Colonic mucosa (tissue), 4 donors: ENCODE results near the gene SPSB1. TPM values are rescaled to one million over a fixed set of nuclear protein-coding genes. Genes with fewer than 3 reads are reported as not detected.

Source experiments
- DNase-seq: peaks from one replicate; pipeline ENCODE4 v3.0.0-alpha.2; 2020
- H3K27ac ChIP-seq: fragments of 200-600 bp; one replicate; pipeline ENCODE4 v1.8.0; 2021
- H3K27me3 ChIP-seq: fragments of 200-600 bp; one replicate; pipeline ENCODE4 v1.8.0; 2021
- H3K36me3 ChIP-seq: fragments of 200-600 bp; one replicate; pipeline ENCODE4 v1.8.0; 2021
- H3K4me1 ChIP-seq: fragments of 200-600 bp; one replicate; pipeline ENCODE4 v1.8.0; 2021; ENCODE audit warnings: mild to moderate bottlenecking
- H3K4me3 ChIP-seq: fragments of 200-600 bp; one replicate; pipeline ENCODE4 v1.8.0; 2021
- H3K9ac ChIP-seq, 2 donors: one replicate each; pipeline ENCODE4 v1.7.0; 2013; ENCODE audit warnings: control low read depth in 2 of 2, low read depth in 2 of 2, low read length in 2 of 2
- H3K9me3 ChIP-seq: fragments of 200-600 bp; one replicate; pipeline ENCODE4 v1.8.0; 2021
- intact Hi-C: fragments of 100-400 bp; cut with DNase I; formaldehyde crosslinking; loops from one replicate; pipeline ENCODE4 v1.14.1; 2022
- total RNA-seq, 2 donors: library from RNA; stranded (reverse); fragmentation: NEBNext Ultra II Directional in 1 of 2; extraction: Animal tissue kit (Norgen Biotek cat#: 25700) in 1 of 2; gene quantifications; one replicate each; pipeline ENCODE4 v1.2.1, GENCODE V29; 2021
- TF ChIP-seq, protein P1 (sequence below): fragments of 200-600 bp; IDR thresholded peaks from one replicate; pipeline ENCODE4 v1.8.0; 2022; ENCODE audit warnings: antibody characterized with exemption, mild to moderate bottlenecking
- donor health status: healthy.
- donor health status: DM: no; HTN: no; CAD: no.
- donor health status: DM: no; HTN: no; CAD: no.

SPSB1 gene
- total RNA-seq, 2 donors from 2014 or later: 14.9 to 28.7 TPM

DNA sequence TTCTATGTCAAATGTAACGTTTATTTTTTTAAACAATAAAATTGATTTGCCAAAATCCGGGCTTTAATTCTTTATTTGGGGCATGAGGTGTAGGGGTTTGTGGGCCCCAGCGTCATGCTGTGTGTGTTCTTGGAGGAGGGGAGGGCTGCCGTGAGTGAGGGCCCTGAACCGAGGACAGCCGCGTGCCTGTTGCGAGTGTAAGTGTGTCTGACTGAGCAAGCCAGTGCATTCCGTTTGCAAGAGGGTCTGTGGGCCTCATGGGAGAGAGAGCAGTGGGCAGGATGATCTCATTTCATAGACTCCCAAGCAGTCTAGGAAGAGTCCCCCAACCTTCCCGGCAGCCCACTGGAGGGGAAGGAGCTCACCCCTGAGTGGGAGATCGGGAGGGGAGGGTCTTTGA lies 21.4 kb upstream of the SPSB1 start:
- Histone ChIP-seq H3K4me1 (peaks cover 4% of the 10 kb centered on the region), H3K36me3 (no peaks in the 10 kb centered on the region), H3K9ac (no peak overlapping the region), H3K9me3 (no peaks in the 10 kb centered on the region), H3K4me3 (no peak overlapping the region), H3K27ac (no peak overlapping the region), H3K27me3 (no peaks in the 10 kb centered on the region)
- intact Hi-C loops: no loop called here
- TF ChIP-seq, protein P1, sequence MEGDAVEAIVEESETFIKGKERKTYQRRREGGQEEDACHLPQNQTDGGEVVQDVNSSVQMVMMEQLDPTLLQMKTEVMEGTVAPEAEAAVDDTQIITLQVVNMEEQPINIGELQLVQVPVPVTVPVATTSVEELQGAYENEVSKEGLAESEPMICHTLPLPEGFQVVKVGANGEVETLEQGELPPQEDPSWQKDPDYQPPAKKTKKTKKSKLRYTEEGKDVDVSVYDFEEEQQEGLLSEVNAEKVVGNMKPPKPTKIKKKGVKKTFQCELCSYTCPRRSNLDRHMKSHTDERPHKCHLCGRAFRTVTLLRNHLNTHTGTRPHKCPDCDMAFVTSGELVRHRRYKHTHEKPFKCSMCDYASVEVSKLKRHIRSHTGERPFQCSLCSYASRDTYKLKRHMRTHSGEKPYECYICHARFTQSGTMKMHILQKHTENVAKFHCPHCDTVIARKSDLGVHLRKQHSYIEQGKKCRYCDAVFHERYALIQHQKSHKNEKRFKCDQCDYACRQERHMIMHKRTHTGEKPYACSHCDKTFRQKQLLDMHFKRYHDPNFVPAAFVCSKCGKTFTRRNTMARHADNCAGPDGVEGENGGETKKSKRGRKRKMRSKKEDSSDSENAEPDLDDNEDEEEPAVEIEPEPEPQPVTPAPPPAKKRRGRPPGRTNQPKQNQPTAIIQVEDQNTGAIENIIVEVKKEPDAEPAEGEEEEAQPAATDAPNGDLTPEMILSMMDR: no peak
- DNase-seq: no peak

DNA sequence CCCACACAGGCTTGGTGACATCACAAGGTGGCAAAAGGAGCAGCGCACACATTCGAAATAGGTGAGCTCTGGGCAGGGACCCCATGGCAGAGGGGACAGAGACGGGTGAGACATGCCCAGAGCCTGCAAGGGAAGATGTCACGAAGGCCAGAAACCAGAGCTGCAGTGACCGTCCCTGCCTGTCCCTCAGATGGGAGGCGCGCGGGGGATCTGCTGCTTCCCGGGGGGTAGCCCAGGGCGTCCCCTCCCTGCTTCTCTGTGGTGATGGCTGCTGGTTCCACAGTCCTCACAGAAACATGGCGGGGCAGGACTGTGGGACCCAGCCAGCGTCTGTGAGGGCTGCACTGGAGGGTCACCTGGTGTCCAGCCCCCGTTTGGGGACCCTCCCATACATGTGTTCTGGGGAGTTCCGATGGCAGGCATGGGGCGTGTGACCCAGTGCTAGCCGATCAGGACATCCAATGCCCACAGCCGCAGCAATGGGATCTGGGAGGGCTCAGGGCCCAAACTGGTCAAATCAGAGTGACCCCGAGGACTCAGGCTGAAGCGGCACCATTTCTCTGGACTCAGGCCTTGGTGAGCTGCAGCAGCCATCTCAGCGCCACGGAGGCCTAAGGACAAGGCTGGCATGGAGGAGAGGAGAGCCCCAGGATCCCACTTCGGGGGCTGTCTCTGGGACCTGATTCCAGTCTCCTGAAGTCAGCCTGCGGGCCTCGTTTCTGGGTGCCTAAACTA lies 20.7 kb upstream of the SPSB1 start:
- H3K36me3 ChIP-seq: no peaks in the 10 kb centered on the region
- TF ChIP-seq, protein P1: no peak
- no peak for DNase-seq
- intact Hi-C loops: no loop called here
- H3K4me3 ChIP-seq: no peak overlapping the region
- H3K4me1 ChIP-seq: peaks cover 4% of the 10 kb centered on the region
- H3K27ac ChIP-seq: no peak overlapping the region
- no peak overlapping the region for H3K9ac ChIP-seq
- no peaks in the 10 kb centered on the region for H3K9me3 ChIP-seq
- no peaks in the 10 kb centered on the region for H3K27me3 ChIP-seq

DNA sequence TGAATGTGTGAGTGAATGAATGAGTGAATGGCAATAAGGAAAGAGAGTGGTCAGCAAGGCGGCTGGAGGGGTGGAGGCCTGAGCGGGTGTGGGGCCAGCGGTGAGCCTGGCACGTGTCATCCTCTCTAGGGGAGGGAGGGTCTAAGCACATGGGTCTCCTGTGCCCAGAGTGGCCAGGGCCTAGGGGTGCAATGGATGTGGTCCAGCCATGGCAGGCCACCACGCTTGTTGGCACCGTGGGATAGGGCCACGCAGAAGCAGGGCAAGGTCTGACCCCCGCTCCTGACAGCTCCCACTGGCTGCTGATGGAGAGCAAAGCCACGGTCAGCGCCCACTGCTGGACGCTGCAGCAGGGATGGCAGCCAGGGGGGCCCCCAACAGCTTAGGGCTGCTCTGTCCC lies 19.5 kb upstream of the SPSB1 start:
- Histone ChIP-seq H3K9ac (no peak overlapping the region), H3K27me3 (no peaks in the 10 kb centered on the region), H3K27ac (no peak overlapping the region), H3K4me1 (peaks cover 4% of the 10 kb centered on the region), H3K36me3 (no peaks in the 10 kb centered on the region), H3K9me3 (no peaks in the 10 kb centered on the region), H3K4me3 (no peak overlapping the region)
- intact Hi-C loops: no loop called here
- TF ChIP-seq, protein P1: no peak
- no peak for DNase-seq

DNA sequence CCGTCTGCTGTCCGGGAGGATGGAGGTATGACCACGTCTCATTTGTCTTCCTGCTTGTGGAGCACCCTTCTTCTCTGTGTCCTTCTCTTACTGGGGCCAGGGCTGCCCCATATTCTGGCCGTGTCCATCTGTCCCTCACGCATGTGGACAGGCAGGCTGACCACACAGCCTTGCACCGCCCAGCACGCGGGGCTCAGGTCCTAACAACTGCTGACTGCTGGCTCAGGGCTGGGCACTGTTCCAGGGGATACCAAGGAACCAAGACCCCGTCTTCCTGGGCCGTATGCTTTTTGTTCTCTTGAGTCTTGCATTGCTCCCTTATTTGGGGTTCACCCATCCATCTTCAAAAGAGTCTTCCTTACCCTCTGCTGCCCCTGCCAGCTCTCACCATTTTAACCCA lies 17.5 kb upstream of the SPSB1 start:
- Histone ChIP-seq H3K27ac (peak overlapping the region; percentile 27), H3K36me3 (no peaks in the 10 kb centered on the region), H3K27me3 (no peaks in the 10 kb centered on the region), H3K4me1 (peaks cover 4% of the 10 kb centered on the region), H3K9ac (no peak overlapping the region), H3K9me3 (no peaks in the 10 kb centered on the region), H3K4me3 (no peak overlapping the region)
- DNase-seq: no peak
- TF ChIP-seq, protein P1: no peak
- intact Hi-C loops: no loop called here

DNA sequence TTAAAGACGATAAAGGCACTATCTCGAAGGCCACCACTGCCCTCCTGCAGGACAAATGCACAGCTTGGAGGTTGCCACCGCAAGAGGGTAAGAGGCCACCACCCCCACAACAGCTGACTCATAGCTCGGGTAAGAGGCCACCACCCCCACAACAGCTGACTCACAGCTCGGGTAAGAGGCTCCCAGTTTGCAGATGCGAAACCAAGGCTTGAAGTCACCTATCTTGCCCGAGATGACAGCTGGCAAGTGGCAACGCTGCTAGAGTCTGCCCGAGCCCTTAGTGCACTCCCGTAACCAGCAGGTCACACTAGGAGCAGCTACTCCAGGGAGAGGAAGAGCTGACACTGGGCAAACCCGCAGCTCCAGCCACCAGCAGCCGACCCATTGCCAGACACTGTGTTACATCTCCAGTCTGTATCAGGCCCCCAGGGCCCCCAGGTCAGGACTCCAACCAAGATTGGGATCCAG lies 17.1 kb upstream of the SPSB1 start:
- H3K27ac ChIP-seq: peak overlapping the region; percentile 27
- TF ChIP-seq, protein P1: no peak
- H3K4me1 ChIP-seq: peaks cover 7% of the 10 kb centered on the region
- DNase-seq: peak; percentile 66
- no peak overlapping the region for H3K9ac ChIP-seq
- intact Hi-C loops: no loop called here
- H3K27me3 ChIP-seq: no peaks in the 10 kb centered on the region
- H3K36me3 ChIP-seq: no peaks in the 10 kb centered on the region
- H3K9me3 ChIP-seq: no peaks in the 10 kb centered on the region
- no peak overlapping the region for H3K4me3 ChIP-seq
